ENCODE data around the gene ZNF800.

Gene ZNF800

GRCh38 chr7:127391591-127392181 lies 822 bp downstream of the ZNF800 start:
- no peak overlapping the region for H2AK5ac ChIP-seq (ENCODE audit: low read length, severe bottlenecking)
- no peaks in the 10 kb centered on the region for H3K27me3 ChIP-seq (ENCODE audit: control insufficient read depth in 1 of 2, insufficient read depth in 1 of 2, low read length in 2 of 2)
- no peaks in the 10 kb centered on the region for H3K9me3 ChIP-seq (ENCODE audit: control insufficient read depth, low read length)
- peaks cover 1% of the 10 kb centered on the region for H3K79me1 ChIP-seq (replicated peaks; ENCODE audit: low read length, poor library complexity, severe bottlenecking)
- H3K27ac ChIP-seq (ENCODE audit: low read length, poor library complexity, severe bottlenecking) = no peak overlapping the region
- peak overlapping the region; percentile 98 for H3K9ac ChIP-seq (ENCODE audit: low read length)
- H3K4me3 ChIP-seq (ENCODE audit: insufficient read depth in 1 of 2, low read depth in 1 of 2, low read length in 2 of 2) = peak overlapping the region; percentile 87 to 92
- H3K4me2 ChIP-seq (ENCODE audit: low read length, poor library complexity, severe bottlenecking) = peak overlapping the region; percentile 84
- peak overlapping the region; percentile 34 for H2BK120ac ChIP-seq (ENCODE audit: low read depth, low read length)
- no peak overlapping the region for H2BK15ac ChIP-seq (ENCODE audit: low read depth, poor library complexity, severe bottlenecking)
- WGBS = under 1% methylated on average over 26 of the region's 66 CpGs
- peak overlapping the region in 1 of 2 experiments; percentile 34 for H2BK12ac ChIP-seq (ENCODE audit: low read length in 2 of 2)
- peak overlapping the region; percentile 75 for H4K91ac ChIP-seq (ENCODE audit: low read length)
- peak overlapping the region; percentile 95 for H2AFZ ChIP-seq (ENCODE audit: low read depth, low read length)
- H4K8ac ChIP-seq (ENCODE audit: low read length) = peak overlapping the region; percentile 96
- H3K18ac ChIP-seq (ENCODE audit: low read depth in 1 of 2, low read length in 2 of 2) = peak overlapping the region; percentile 67 to 79
- peak overlapping the region; percentile 44 to 88 for H3K14ac ChIP-seq (ENCODE audit: low read length in 2 of 2)
- no peak overlapping the region for H2BK5ac ChIP-seq (ENCODE audit: low read depth, low read length, poor library complexity, severe bottlenecking)
- peaks cover 5% of the 10 kb centered on the region for H3K4me1 ChIP-seq (ENCODE audit: control insufficient read depth, insufficient read depth, low read depth, low read length)
- peaks cover 2 to 33% of the 10 kb centered on the region in 2 experiments for H3K36me3 ChIP-seq (ENCODE audit: control insufficient read depth in 1 of 2, insufficient read depth in 2 of 2, low read depth in 1 of 2, low read length in 2 of 2)
- peak overlapping the region; percentile 81 for H3K4ac ChIP-seq (ENCODE audit: low read depth in 1 of 2, low read length in 2 of 2)
- peak; percentile 53 for DNase-seq
- H3K23ac ChIP-seq (ENCODE audit: low read length in 2 of 2) = peak overlapping the region; percentile 34 to 73

GRCh38 chr7:127390817-127391590 lies 1.5 kb downstream of the ZNF800 start:
- peaks cover 2 to 40% of the 10 kb centered on the region in 2 experiments for H3K36me3 ChIP-seq (ENCODE audit: control insufficient read depth in 1 of 2, insufficient read depth in 2 of 2, low read depth in 1 of 2, low read length in 2 of 2)
- peak overlapping the region; percentile 98 for H3K9ac ChIP-seq (ENCODE audit: low read length)
- no peak overlapping the region for H3K27ac ChIP-seq (ENCODE audit: low read length, poor library complexity, severe bottlenecking)
- peaks cover 1% of the 10 kb centered on the region for H3K79me1 ChIP-seq (replicated peaks; ENCODE audit: low read length, poor library complexity, severe bottlenecking)
- no peak overlapping the region for H2BK5ac ChIP-seq (ENCODE audit: low read depth, low read length, poor library complexity, severe bottlenecking)
- H3K18ac ChIP-seq (ENCODE audit: low read depth in 1 of 2, low read length in 2 of 2) = peak overlapping the region in 1 of 2 experiments; percentile 79
- no peaks in the 10 kb centered on the region for H3K9me3 ChIP-seq (ENCODE audit: control insufficient read depth, low read length)
- no peak overlapping the region for H3K23ac ChIP-seq (ENCODE audit: low read length in 2 of 2)
- no peak overlapping the region for H2BK15ac ChIP-seq (ENCODE audit: low read depth, poor library complexity, severe bottlenecking)
- no peak overlapping the region for H2BK120ac ChIP-seq (ENCODE audit: low read depth, low read length)
- H3K4me3 ChIP-seq (ENCODE audit: insufficient read depth in 1 of 2, low read depth in 1 of 2, low read length in 2 of 2) = peak overlapping the region; percentile 87 to 92
- H3K14ac ChIP-seq (ENCODE audit: low read length in 2 of 2) = peak overlapping the region in 1 of 2 experiments; percentile 32
- H2AK5ac ChIP-seq (ENCODE audit: low read length, severe bottlenecking) = no peak overlapping the region
- no peak overlapping the region for H4K91ac ChIP-seq (ENCODE audit: low read length)
- peak overlapping the region; percentile 84 for H3K4me2 ChIP-seq (ENCODE audit: low read length, poor library complexity, severe bottlenecking)
- peak overlapping the region in 1 of 2 experiments; percentile 49 for H3K4ac ChIP-seq (ENCODE audit: low read depth in 1 of 2, low read length in 2 of 2)
- H2BK12ac ChIP-seq (ENCODE audit: low read length in 2 of 2) = no peak overlapping the region
- H3K27me3 ChIP-seq (ENCODE audit: control insufficient read depth in 1 of 2, insufficient read depth in 1 of 2, low read length in 2 of 2) = no peaks in the 10 kb centered on the region
- H4K8ac ChIP-seq (ENCODE audit: low read length) = no peak overlapping the region
- no peak for DNase-seq
- H3K4me1 ChIP-seq (ENCODE audit: control insufficient read depth, insufficient read depth, low read depth, low read length) = peaks cover 5% of the 10 kb centered on the region
- no peak overlapping the region for H2AFZ ChIP-seq (ENCODE audit: low read depth, low read length)
- 49% methylated on average over 8 of the region's 9 CpGs for WGBS

- H3K79me1 ChIP-seq (replicated peaks; ENCODE audit: low read length, poor library complexity, severe bottlenecking) = peaks cover 1% of the 10 kb centered on the region
- H3K4me3 ChIP-seq (ENCODE audit: insufficient read depth in 1 of 2, low read depth in 1 of 2, low read length in 2 of 2) = peak overlapping the region in 1 of 2 experiments; percentile 92
- H3K27me3 ChIP-seq (ENCODE audit: control insufficient read depth in 1 of 2, insufficient read depth in 1 of 2, low read length in 2 of 2) = no peaks in the 10 kb centered on the region
- no peak overlapping the region for H3K27ac ChIP-seq (ENCODE audit: low read length, poor library complexity, severe bottlenecking)
- H3K23ac ChIP-seq (ENCODE audit: low read length in 2 of 2) = no peak overlapping the region
- no peak overlapping the region for H2AFZ ChIP-seq (ENCODE audit: low read depth, low read length)
- H3K4me2 ChIP-seq (ENCODE audit: low read length, poor library complexity, severe bottlenecking) = no peak overlapping the region
- no peak overlapping the region for H4K8ac ChIP-seq (ENCODE audit: low read length)
- no peak overlapping the region for H2AK5ac ChIP-seq (ENCODE audit: low read length, severe bottlenecking)
- H2BK15ac ChIP-seq (ENCODE audit: low read depth, poor library complexity, severe bottlenecking) = no peak overlapping the region
- H3K4ac ChIP-seq (ENCODE audit: low read depth in 1 of 2, low read length in 2 of 2) = no peak overlapping the region
- no peak overlapping the region for H3K18ac ChIP-seq (ENCODE audit: low read depth in 1 of 2, low read length in 2 of 2)
- no peak overlapping the region for H2BK5ac ChIP-seq (ENCODE audit: low read depth, low read length, poor library complexity, severe bottlenecking)
- WGBS = no CpG with 5 or more reads among the region's 2 CpGs
- peaks cover 2 to 45% of the 10 kb centered on the region in 2 experiments for H3K36me3 ChIP-seq (ENCODE audit: control insufficient read depth in 1 of 2, insufficient read depth in 2 of 2, low read depth in 1 of 2, low read length in 2 of 2)
- no peak overlapping the region for H3K14ac ChIP-seq (ENCODE audit: low read length in 2 of 2)
- H4K91ac ChIP-seq (ENCODE audit: low read length) = no peak overlapping the region
- DNase-seq = no peak
- H3K4me1 ChIP-seq (ENCODE audit: control insufficient read depth, insufficient read depth, low read depth, low read length) = peaks cover 5% of the 10 kb centered on the region
- H2BK12ac ChIP-seq (ENCODE audit: low read length in 2 of 2) = no peak overlapping the region
- peak overlapping the region; percentile 98 for H3K9ac ChIP-seq (ENCODE audit: low read length)
- H2BK120ac ChIP-seq (ENCODE audit: low read depth, low read length) = no peak overlapping the region
- H3K9me3 ChIP-seq (ENCODE audit: control insufficient read depth, low read length) = no peaks in the 10 kb centered on the region
Observed at GRCh38 chr7:127390186-127390816, 2.2 kb downstream of the ZNF800 start.

- no peak overlapping the region for H3K4ac ChIP-seq (ENCODE audit: low read depth in 1 of 2, low read length in 2 of 2)
Observed at GRCh38 chr7:127389321-127389720, 3.2 kb downstream of the ZNF800 start.

More at GRCh38 chr7:127389321-127389720, 3.2 kb downstream of the ZNF800 start:
- no peak overlapping the region for H3K4me3 ChIP-seq (ENCODE audit: insufficient read depth in 1 of 2, low read depth in 1 of 2, low read length in 2 of 2)
- no peak overlapping the region for H3K23ac ChIP-seq (ENCODE audit: low read length in 2 of 2)
- no peaks in the 10 kb centered on the region for H3K27me3 ChIP-seq (ENCODE audit: control insufficient read depth in 1 of 2, insufficient read depth in 1 of 2, low read length in 2 of 2)
- H2BK12ac ChIP-seq (ENCODE audit: low read length in 2 of 2) = no peak overlapping the region
- no peak for DNase-seq
- no peak overlapping the region for H3K27ac ChIP-seq (ENCODE audit: low read length, poor library complexity, severe bottlenecking)
- no peaks in the 10 kb centered on the region for H3K9me3 ChIP-seq (ENCODE audit: control insufficient read depth, low read length)
- peaks cover 5% of the 10 kb centered on the region for H3K4me1 ChIP-seq (ENCODE audit: control insufficient read depth, insufficient read depth, low read depth, low read length)
- no peak overlapping the region for H3K14ac ChIP-seq (ENCODE audit: low read length in 2 of 2)
- H3K9ac ChIP-seq (ENCODE audit: low read length) = no peak overlapping the region
- H3K79me1 ChIP-seq (replicated peaks; ENCODE audit: low read length, poor library complexity, severe bottlenecking) = peaks cover 1% of the 10 kb centered on the region
- no peak overlapping the region for H3K4me2 ChIP-seq (ENCODE audit: low read length, poor library complexity, severe bottlenecking)
- no peak overlapping the region for H4K8ac ChIP-seq (ENCODE audit: low read length)
- WGBS = no CpG with 5 or more reads among the region's 1 CpG
- H2AK5ac ChIP-seq (ENCODE audit: low read length, severe bottlenecking) = no peak overlapping the region
- H2BK5ac ChIP-seq (ENCODE audit: low read depth, low read length, poor library complexity, severe bottlenecking) = no peak overlapping the region
- no peak overlapping the region for H2BK120ac ChIP-seq (ENCODE audit: low read depth, low read length)
- H2AFZ ChIP-seq (ENCODE audit: low read depth, low read length) = no peak overlapping the region
- H2BK15ac ChIP-seq (ENCODE audit: low read depth, poor library complexity, severe bottlenecking) = no peak overlapping the region
- H3K36me3 ChIP-seq (ENCODE audit: control insufficient read depth in 1 of 2, insufficient read depth in 2 of 2, low read depth in 1 of 2, low read length in 2 of 2) = peaks cover 2 to 53% of the 10 kb centered on the region in 2 experiments
- H4K91ac ChIP-seq (ENCODE audit: low read length) = no peak overlapping the region
- no peak overlapping the region for H3K18ac ChIP-seq (ENCODE audit: low read depth in 1 of 2, low read length in 2 of 2)
